K562 (cell line): ENCODE data around the gene SIT1. TPM values are rescaled to one million over a fixed set of nuclear protein-coding genes. Genes with fewer than 3 reads are reported as not detected.

ENCODE experiments used
- ATAC-seq: fragments of 200-7000 bp; cut with Tn5 transposase; 3 replicates; pipeline ENCODE4 v1.9.1; 2020; ENCODE audit warnings: moderate library complexity
- BruUV-seq: library from RNA; stranded (reverse); fragments of 400-500 nt; replicated peaks from 2 replicates; lab custom pipeline; 2021; lab: Mats Ljungman, UMichigan
- CTCF ChIA-PET: fragments of 300-600 bp; formaldehyde crosslinking; extraction: SDS; loops from one replicate; lab custom pipeline; 2021; ENCODE audit warnings: low intra/inter-chr PET ratio; lab: Yijun Ruan, JAX
- POLR2A ChIA-PET: fragments of 300-600, 350-650 bp; sonication (Branson Sonifier 250); formaldehyde crosslinking; extraction: SDS; loops from one replicate; lab custom pipeline; 2021; ENCODE audit warnings: antibody characterized with exemption, inconsistent platforms; lab: Yijun Ruan, JAX
- DNase-seq, 4 experiments: peaks; one replicate each; pipeline versions ENCODE4 v3.0.0 to v3.0.0-alpha.2; 2011 to 2018; ENCODE audit warnings: low spot score in 3 of 4, mixed read lengths in 3 of 4; ENCODE audit errors: extremely low read depth in 1 of 4
- FAIRE-seq: peaks from 2 replicates; lab custom pipeline; 2011; peaks lifted over from hg19 to GRCh38; lab: Jason Lieb, UNC
- H2AFZ ChIP-seq: 2 replicates; pipeline ENCODE4 v1.6.0; 2011; ENCODE audit warnings: low read depth, low read length, control low read depth, inconsistent platforms
- H3K27ac ChIP-seq: fragments of 200-600 bp; 3 replicates; pipeline ENCODE4 v1.8.0; 2011; ENCODE audit warnings: low read depth, mild to moderate bottlenecking, control low read depth, inconsistent platforms, low read length, moderate library complexity, mixed read lengths; ENCODE audit errors: extremely low read depth
- H3K27me3 ChIP-seq, 2 experiments: fragments of 300-600 bp in 1 of 2; 2 replicates in 1 of 2; 3 replicates in 1 of 2; pipeline versions ENCODE4 v1.6.0 to v1.8.0; 2011; ENCODE audit warnings: inconsistent platforms in 2 of 2, low read length in 2 of 2, mild to moderate bottlenecking in 1 of 2, mixed read lengths in 1 of 2, moderate library complexity in 1 of 2; ENCODE audit not compliant: control insufficient read depth in 2 of 2, insufficient read depth in 2 of 2
- H3K36me3 ChIP-seq: fragments of 300-600 bp; 3 replicates; pipeline ENCODE4 v1.8.0; 2011; ENCODE audit warnings: mild to moderate bottlenecking, low read length, inconsistent platforms; ENCODE audit not compliant: control insufficient read depth, insufficient read depth
- H3K4me1 ChIP-seq, 2 experiments: fragments of 200-600 bp in 1 of 2; replicated peaks in 1 of 2; 2 replicates in 1 of 2; 3 replicates in 1 of 2; pipeline versions ENCODE4 v1.5.1 to v1.8.0; 2011; ENCODE audit warnings: inconsistent platforms in 2 of 2, low read length in 2 of 2, mild to moderate bottlenecking in 1 of 2, mixed read lengths in 1 of 2, moderate library complexity in 1 of 2; ENCODE audit not compliant: control insufficient read depth in 2 of 2, insufficient read depth in 2 of 2
- H3K4me2 ChIP-seq: 2 replicates; pipeline ENCODE4 v1.6.1; 2011; ENCODE audit warnings: low read length, control low read depth, inconsistent platforms, mixed read lengths; ENCODE audit not compliant: insufficient read depth
- H3K4me3 ChIP-seq: fragments of 200-600 bp; sonication (generic), shearing (Covaris generic); 2 replicates; pipeline ENCODE4 v1.5.1; 2016; ENCODE audit warnings: control low read depth, inconsistent platforms
- H3K79me2 ChIP-seq: fragments of 200-600 bp; 3 replicates; pipeline ENCODE4 v1.8.0; 2011; ENCODE audit warnings: low read length, inconsistent platforms; ENCODE audit not compliant: control insufficient read depth, insufficient read depth
- H3K9ac ChIP-seq, 2 experiments: 2 replicates each; pipeline versions ENCODE4 v1.6.0 to v1.6.1; 2011; ENCODE audit warnings: low read depth in 2 of 2, low read length in 2 of 2, control low read depth in 1 of 2, inconsistent platforms in 1 of 2, mild to moderate bottlenecking in 1 of 2, mixed read lengths in 1 of 2; ENCODE audit not compliant: insufficient read depth in 1 of 2
- H3K9me1 ChIP-seq: one replicate; pipeline ENCODE4 v1.6.0; 2011; ENCODE audit warnings: inconsistent platforms, mild to moderate bottlenecking, low read length, moderate library complexity; ENCODE audit not compliant: control insufficient read depth, insufficient read depth
- H3K9me3 ChIP-seq: replicated peaks from 2 replicates; pipeline ENCODE4 v1.5.1; 2011; ENCODE audit warnings: low read depth, low read length, inconsistent platforms; ENCODE audit not compliant: control insufficient read depth, insufficient read depth
- H4K20me1 ChIP-seq: replicated peaks from 2 replicates; pipeline ENCODE4 v1.6.1; 2011; ENCODE audit warnings: low read length, inconsistent platforms, mixed read lengths; ENCODE audit not compliant: control insufficient read depth, insufficient read depth
- MAFK ChIP-seq: IDR thresholded peaks from 2 replicates; pipeline ENCODE4 v1.6.1; 2011; ENCODE audit warnings: low read length, improper control_type of control experiment
- MEF2A ChIP-seq: IDR thresholded peaks from 2 replicates; pipeline ENCODE4 v1.6.1; 2011; ENCODE audit warnings: low read depth, mild to moderate bottlenecking, low read length, moderate library complexity; ENCODE audit not compliant: control insufficient read depth
- RCOR1 ChIP-seq, 2 experiments: IDR thresholded peaks; 2 replicates each; pipeline ENCODE4 v1.6.1; 2012; ENCODE audit warnings: low read depth in 2 of 2, low read length in 2 of 2, borderline replicate concordance in 1 of 2, improper control_type of control experiment in 1 of 2
- TSC22D4 ChIP-seq: fragments of 450-650 bp; IDR thresholded peaks from 2 replicates; pipeline ENCODE4 v1.6.1; 2016; ENCODE audit warnings: missing genetic modification characterization, missing biosample characterization, control low read depth
- XRCC4 ChIP-seq: IDR thresholded peaks from one replicate; pipeline ENCODE4 v1.6.1; 2011; ENCODE audit not compliant: insufficient read depth, insufficient read length; ENCODE audit errors: extremely low read depth
- ZNF324 ChIP-seq: fragments of 250-450 bp; sonication (Bioruptor Pico); IDR thresholded peaks from 2 replicates; pipeline ENCODE4 v1.4.0; 2020; ENCODE audit warnings: mild to moderate bottlenecking
- ZNF766 ChIP-seq: fragments of 200-800 bp; sonication (Bioruptor generic); conservative IDR thresholded peaks from 2 replicates; pipeline ENCODE4 v1.6.1; 2016; ENCODE audit warnings: missing genetic modification characterization, missing compliant biosample characterization
- WGBS: fragments of 100-300 bp; shearing (Covaris generic); methylation state at CpG from one replicate; pipeline ENCODE4 v1.1.6; 2016; ENCODE audit warnings: low coverage, mixed read lengths; ENCODE audit not compliant: insufficient coverage; ENCODE audit errors: missing lambda C conversion rate; 5-methylcytosine and 5-hydroxymethylcytosine counted together
- in situ Hi-C: fragments of 300-500 bp; cut with MboI; formaldehyde crosslinking; loops from 4 replicates; pipeline ENCODE4 v1.15.0; 2018; ENCODE audit warnings: inconsistent platforms, mixed read lengths
- intact Hi-C: fragments of 100-400 bp; cut with micrococcal nuclease; formaldehyde crosslinking; loops from 2 replicates; pipeline ENCODE4 v1.14.2; 2022
- polyA plus RNA-seq, 8 experiments: library from polyadenylated mRNA; depleted of rRNA in 4 of 8; stranded (reverse) in 5 of 8; unstranded in 3 of 8; fragments of >200 nt; fragmentation: Nextera tagmentation in 2 of 8; fragmentation: Illumina TruSeq in 1 of 8; extraction: Ambion mirVana in 2 of 8; extraction: Trizol in 1 of 8; gene quantifications; 2 replicates each; pipeline versions ENCODE4 v1.2.1 to v1.2.3, GENCODE V29; 2011 to 2014; ENCODE audit warnings: inconsistent platforms in 1 of 8, missing spikeins in 1 of 8
- total RNA-seq, 7 experiments: library from RNA; depleted of rRNA in 6 of 7; stranded (reverse); fragments of >200 nt in 6 of 7; fragmentation: Illumina TruSeq in 2 of 7; extraction: Trizol in 2 of 7; gene quantifications; 2 replicates each; pipeline versions ENCODE4 v1.2.1 to v1.2.3, GENCODE V29; 2011 to 2021; ENCODE audit warnings: low replicate concordance in 1 of 7
- TF ChIP-seq, protein P1 (sequence below): sonication (generic); formaldehyde crosslinking; IDR thresholded peaks from 2 replicates; pipeline ENCODE4 v1.8.1; 2023; ENCODE audit warnings: mild to moderate bottlenecking, missing genetic modification reagents
- TF ChIP-seq, protein P2 (sequence below): fragments of 450-650 bp; formaldehyde crosslinking; IDR thresholded peaks from 2 replicates; pipeline ENCODE4 v1.4.0; 2020; ENCODE audit warnings: mild to moderate bottlenecking, moderate library complexity
- TF ChIP-seq, protein P3 (sequence below): fragments of 250-450 bp; sonication (Bioruptor Pico); IDR thresholded peaks from 2 replicates; pipeline ENCODE4 v1.5.0; 2020; ENCODE audit warnings: mild to moderate bottlenecking, borderline replicate concordance
- TF ChIP-seq, protein P4 (sequence below): fragments of 250-450 bp; sonication (Bioruptor Pico); IDR thresholded peaks from 2 replicates; pipeline ENCODE4 v1.8.0; 2021; ENCODE audit warnings: borderline replicate concordance, mild to moderate bottlenecking, moderate library complexity; ENCODE audit not compliant: poor library complexity, severe bottlenecking

Gene SIT1
- total and polyA plus RNA-seq, 9 of the 15 experiments (the other 6 are each of a cell fraction or from before 2014, with no cell fraction given), result not detected

DNA sequence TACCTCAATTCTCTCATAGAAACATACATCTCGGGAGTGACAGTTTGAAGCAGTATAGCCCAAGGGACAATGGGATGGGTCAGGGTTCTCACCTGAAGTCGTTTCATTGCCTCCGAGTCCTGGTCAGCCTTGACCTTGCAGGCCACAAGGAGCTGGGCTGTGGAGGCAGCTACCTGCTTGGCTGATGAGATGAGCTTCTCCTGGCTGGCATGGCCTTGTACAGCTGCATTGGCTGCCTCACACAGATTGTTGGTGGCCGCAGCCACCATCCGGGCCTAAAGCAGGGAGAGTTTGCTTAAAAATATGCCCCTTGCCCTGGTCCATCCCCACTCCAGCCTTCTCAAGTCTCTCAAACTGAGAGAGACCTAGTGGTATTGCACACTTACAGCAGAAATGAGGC lies 47.5 kb upstream of the SIT1 start (continued):
- TF ChIP-seq, protein P1, sequence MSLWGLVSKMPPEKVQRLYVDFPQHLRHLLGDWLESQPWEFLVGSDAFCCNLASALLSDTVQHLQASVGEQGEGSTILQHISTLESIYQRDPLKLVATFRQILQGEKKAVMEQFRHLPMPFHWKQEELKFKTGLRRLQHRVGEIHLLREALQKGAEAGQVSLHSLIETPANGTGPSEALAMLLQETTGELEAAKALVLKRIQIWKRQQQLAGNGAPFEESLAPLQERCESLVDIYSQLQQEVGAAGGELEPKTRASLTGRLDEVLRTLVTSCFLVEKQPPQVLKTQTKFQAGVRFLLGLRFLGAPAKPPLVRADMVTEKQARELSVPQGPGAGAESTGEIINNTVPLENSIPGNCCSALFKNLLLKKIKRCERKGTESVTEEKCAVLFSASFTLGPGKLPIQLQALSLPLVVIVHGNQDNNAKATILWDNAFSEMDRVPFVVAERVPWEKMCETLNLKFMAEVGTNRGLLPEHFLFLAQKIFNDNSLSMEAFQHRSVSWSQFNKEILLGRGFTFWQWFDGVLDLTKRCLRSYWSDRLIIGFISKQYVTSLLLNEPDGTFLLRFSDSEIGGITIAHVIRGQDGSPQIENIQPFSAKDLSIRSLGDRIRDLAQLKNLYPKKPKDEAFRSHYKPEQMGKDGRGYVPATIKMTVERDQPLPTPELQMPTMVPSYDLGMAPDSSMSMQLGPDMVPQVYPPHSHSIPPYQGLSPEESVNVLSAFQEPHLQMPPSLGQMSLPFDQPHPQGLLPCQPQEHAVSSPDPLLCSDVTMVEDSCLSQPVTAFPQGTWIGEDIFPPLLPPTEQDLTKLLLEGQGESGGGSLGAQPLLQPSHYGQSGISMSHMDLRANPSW, result no peak
- TF ChIP-seq ZNF324 (CRISPR knock-in tag) (no peak), ZNF766 (CRISPR knock-in tag) (no peak)

DNA sequence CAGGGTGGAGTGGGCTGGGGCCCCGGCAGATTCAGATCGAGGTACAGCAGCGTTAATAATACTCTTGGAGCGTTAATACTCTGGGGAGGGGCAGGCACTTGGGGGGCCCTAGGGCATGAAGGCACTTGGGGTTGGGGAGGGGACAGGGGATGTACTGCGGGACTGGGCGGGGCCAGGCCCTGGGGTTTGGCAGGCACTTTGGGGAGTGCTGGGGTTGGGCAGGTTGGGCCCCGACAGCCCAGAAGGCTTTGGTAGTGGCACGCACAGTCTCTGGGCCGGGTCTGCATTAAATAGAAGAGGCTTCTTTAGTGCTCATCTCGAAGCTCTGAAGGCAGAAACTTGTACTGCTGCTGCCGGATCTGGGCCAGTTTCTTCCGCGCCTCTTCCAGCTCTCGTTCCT lies 46.8 kb upstream of the SIT1 start:
- ATAC-seq (no peak; the same call in 2 of the 3 replicates), DNase-seq (no peak), FAIRE-seq (no peak)
- BruUV-seq, result TSS peak; percentile 89
- H2AFZ ChIP-seq, result no peak overlapping the region
- no peak overlapping the region for H3K9ac ChIP-seq
- POLR2A ChIA-PET, result interaction anchor here (0.6 to 1.9 kb wide), 4 partner anchors 10 to 48 kb away, joined by 3 to 8 read pairs (median 3); partner anchors contain the start of genes CCDC107 and RMRP
- no peaks in the 10 kb centered on the region for H3K9me3 ChIP-seq
- H3K4me3 ChIP-seq, result no peak overlapping the region
- H3K27me3 ChIP-seq, result no peaks in the 10 kb centered on the region
- no peaks in the 10 kb centered on the region for H3K9me1 ChIP-seq
- in situ Hi-C loops, result no loop called here
- H3K4me2 ChIP-seq, result no peak overlapping the region
- intact Hi-C loops, result loop anchor here (2.0 to 5.0 kb wide), 2 partner anchors 31 to 40 kb away; partner anchors contain the start of genes CCDC107 and RMRP
- WGBS, result 85% methylated on average over 7 of the region's 14 CpGs
- no peak overlapping the region for H3K27ac ChIP-seq
- no peaks in the 10 kb centered on the region; a peak in 2 of 5 replicates for H3K4me1 ChIP-seq
- peaks cover 67% of the 10 kb centered on the region for H3K36me3 ChIP-seq
- H3K79me2 ChIP-seq, result no peaks in the 10 kb centered on the region
- H4K20me1 ChIP-seq, result no peaks in the 10 kb centered on the region
- CTCF ChIA-PET, result no interaction called here
- TF ChIP-seq, protein P2, sequence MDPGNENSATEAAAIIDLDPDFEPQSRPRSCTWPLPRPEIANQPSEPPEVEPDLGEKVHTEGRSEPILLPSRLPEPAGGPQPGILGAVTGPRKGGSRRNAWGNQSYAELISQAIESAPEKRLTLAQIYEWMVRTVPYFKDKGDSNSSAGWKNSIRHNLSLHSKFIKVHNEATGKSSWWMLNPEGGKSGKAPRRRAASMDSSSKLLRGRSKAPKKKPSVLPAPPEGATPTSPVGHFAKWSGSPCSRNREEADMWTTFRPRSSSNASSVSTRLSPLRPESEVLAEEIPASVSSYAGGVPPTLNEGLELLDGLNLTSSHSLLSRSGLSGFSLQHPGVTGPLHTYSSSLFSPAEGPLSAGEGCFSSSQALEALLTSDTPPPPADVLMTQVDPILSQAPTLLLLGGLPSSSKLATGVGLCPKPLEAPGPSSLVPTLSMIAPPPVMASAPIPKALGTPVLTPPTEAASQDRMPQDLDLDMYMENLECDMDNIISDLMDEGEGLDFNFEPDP (CRISPR knock-in tag), result no peak
- TF ChIP-seq MAFK (no peak), MEF2A (no peak), TSC22D4 (tag) (no peak), RCOR1 (IDR thresholded peaks at IDR 0.05; ENCODE audit: borderline replicate concordance in 1 of 2, low read depth in 2 of 2, low read length in 2 of 2) (no peak), XRCC4 (no peak)
- TF ChIP-seq, protein P3, sequence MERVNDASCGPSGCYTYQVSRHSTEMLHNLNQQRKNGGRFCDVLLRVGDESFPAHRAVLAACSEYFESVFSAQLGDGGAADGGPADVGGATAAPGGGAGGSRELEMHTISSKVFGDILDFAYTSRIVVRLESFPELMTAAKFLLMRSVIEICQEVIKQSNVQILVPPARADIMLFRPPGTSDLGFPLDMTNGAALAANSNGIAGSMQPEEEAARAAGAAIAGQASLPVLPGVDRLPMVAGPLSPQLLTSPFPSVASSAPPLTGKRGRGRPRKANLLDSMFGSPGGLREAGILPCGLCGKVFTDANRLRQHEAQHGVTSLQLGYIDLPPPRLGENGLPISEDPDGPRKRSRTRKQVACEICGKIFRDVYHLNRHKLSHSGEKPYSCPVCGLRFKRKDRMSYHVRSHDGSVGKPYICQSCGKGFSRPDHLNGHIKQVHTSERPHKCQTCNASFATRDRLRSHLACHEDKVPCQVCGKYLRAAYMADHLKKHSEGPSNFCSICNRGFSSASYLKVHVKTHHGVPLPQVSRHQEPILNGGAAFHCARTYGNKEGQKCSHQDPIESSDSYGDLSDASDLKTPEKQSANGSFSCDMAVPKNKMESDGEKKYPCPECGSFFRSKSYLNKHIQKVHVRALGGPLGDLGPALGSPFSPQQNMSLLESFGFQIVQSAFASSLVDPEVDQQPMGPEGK (CRISPR knock-in tag), result no peak
- TF ChIP-seq, protein P4, sequence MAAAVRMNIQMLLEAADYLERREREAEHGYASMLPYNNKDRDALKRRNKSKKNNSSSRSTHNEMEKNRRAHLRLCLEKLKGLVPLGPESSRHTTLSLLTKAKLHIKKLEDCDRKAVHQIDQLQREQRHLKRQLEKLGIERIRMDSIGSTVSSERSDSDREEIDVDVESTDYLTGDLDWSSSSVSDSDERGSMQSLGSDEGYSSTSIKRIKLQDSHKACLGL, result no peak
